ENCODE results near the gene NAALADL2. TPM values are rescaled to one million over a fixed set of nuclear protein-coding genes. Genes with fewer than 3 reads are reported as not detected.
"Not testable (repeated sequence)": the region's sequence is repeated elsewhere in the genome, so short reads cannot be mapped to it uniquely, and the experiment has no call there.

NAALADL2 gene
- total RNA-seq, 1 experiment from 2014 or later = 1.6 TPM

GRCh38 chr3:175163686-175164085, 304.6 kb downstream of the NAALADL2 start:
- Histone ChIP-seq H3K27ac (ENCODE audit: insufficient read length, low read depth, low read length) (no peak overlapping the region), H3K56ac (ENCODE audit: insufficient read length, low read depth, low read length) (no peak overlapping the region), H2AFZ (ENCODE audit: low read length) (no peak overlapping the region), H4K91ac (ENCODE audit: insufficient read length, low read depth, low read length) (no peak overlapping the region), H4K5ac (ENCODE audit: insufficient read length, low read depth, low read length) (no peak overlapping the region), H3K18ac (ENCODE audit: insufficient read length, low read depth, low read length) (no peak overlapping the region), H3K9ac (ENCODE audit: extremely low read depth, insufficient read length, low read length) (no peak overlapping the region), H3K23ac (ENCODE audit: insufficient read length, low read depth, low read length) (no peak overlapping the region), H4K8ac (replicated peaks; ENCODE audit: insufficient read length, low read depth, low read length) (no peak overlapping the region), H2BK5ac (ENCODE audit: insufficient read length, low read length) (no peak overlapping the region), H3K27me3 (ENCODE audit: insufficient read depth, low read length) (no peaks in the 10 kb centered on the region), H3K23me2 (ENCODE audit: insufficient read length, low read depth, low read length, poor library complexity, severe bottlenecking) (no peaks in the 10 kb centered on the region), H3K9me3 (ENCODE audit: control insufficient read depth, low read depth, low read length) (no peaks in the 10 kb centered on the region), H3K4me1 (ENCODE audit: insufficient read depth, low read length) (no peaks in the 10 kb centered on the region), H2AK5ac (ENCODE audit: insufficient read length, low read length) (no peak overlapping the region), H2BK12ac (ENCODE audit: insufficient read length, low read depth, low read length) (no peak overlapping the region), H2BK120ac (ENCODE audit: low read depth, low read length, poor library complexity, severe bottlenecking) (no peak overlapping the region), H3K4me2 (ENCODE audit: insufficient read depth, insufficient read length, low read length) (no peak overlapping the region), H3K79me2 (ENCODE audit: insufficient read depth, low read length) (no peaks in the 10 kb centered on the region), H2BK15ac (ENCODE audit: low read depth, low read length) (no peak overlapping the region), H3K4ac (ENCODE audit: low read depth, low read length) (no peak overlapping the region), H3K79me1 (ENCODE audit: insufficient read depth, low read depth, low read length, poor library complexity, severe bottlenecking) (no peaks in the 10 kb centered on the region), H3K14ac (ENCODE audit: insufficient read depth, low read length) (no peak overlapping the region), H4K20me1 (ENCODE audit: control insufficient read depth, insufficient read depth, insufficient read length) (no peaks in the 10 kb centered on the region), H2BK20ac (ENCODE audit: low read depth, low read length, poor library complexity, severe bottlenecking) (no peak overlapping the region), H3T11ph (ENCODE audit: low read length) (no peak overlapping the region)
- H3K9me3 Mint-ChIP-seq = no peaks in the 10 kb centered on the region
- H3K4me3 Mint-ChIP-seq = no peak overlapping the region
- H3K36me3 Mint-ChIP-seq (ENCODE audit: insufficient read depth in 1 of 3, low read depth in 3 of 3) = no peaks in the 10 kb centered on the region
- no CpG with 5 or more reads among the region's 3 CpGs for WGBS (ENCODE audit: extremely low coverage, insufficient read length, low lambda C conversion rate)
- DNase-seq = no peak
- H3K27ac Mint-ChIP-seq = no peak overlapping the region
- H3K27me3 Mint-ChIP-seq (ENCODE audit: low read depth) = no peaks in the 10 kb centered on the region
- TF ChIP-seq, protein P1, sequence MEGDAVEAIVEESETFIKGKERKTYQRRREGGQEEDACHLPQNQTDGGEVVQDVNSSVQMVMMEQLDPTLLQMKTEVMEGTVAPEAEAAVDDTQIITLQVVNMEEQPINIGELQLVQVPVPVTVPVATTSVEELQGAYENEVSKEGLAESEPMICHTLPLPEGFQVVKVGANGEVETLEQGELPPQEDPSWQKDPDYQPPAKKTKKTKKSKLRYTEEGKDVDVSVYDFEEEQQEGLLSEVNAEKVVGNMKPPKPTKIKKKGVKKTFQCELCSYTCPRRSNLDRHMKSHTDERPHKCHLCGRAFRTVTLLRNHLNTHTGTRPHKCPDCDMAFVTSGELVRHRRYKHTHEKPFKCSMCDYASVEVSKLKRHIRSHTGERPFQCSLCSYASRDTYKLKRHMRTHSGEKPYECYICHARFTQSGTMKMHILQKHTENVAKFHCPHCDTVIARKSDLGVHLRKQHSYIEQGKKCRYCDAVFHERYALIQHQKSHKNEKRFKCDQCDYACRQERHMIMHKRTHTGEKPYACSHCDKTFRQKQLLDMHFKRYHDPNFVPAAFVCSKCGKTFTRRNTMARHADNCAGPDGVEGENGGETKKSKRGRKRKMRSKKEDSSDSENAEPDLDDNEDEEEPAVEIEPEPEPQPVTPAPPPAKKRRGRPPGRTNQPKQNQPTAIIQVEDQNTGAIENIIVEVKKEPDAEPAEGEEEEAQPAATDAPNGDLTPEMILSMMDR (conservative IDR thresholded peaks at IDR 0.05) = no peak
- no peaks in the 10 kb centered on the region for H3K4me1 Mint-ChIP-seq

- not testable (repeated sequence) for H3K4me3 Mint-ChIP-seq; H3K4me1 ChIP-seq (ENCODE audit: insufficient read depth, low read length); H3K79me1 ChIP-seq (ENCODE audit: insufficient read depth, low read depth, low read length, poor library complexity, severe bottlenecking); H4K20me1 ChIP-seq (ENCODE audit: control insufficient read depth, insufficient read depth, insufficient read length); H3K23ac ChIP-seq (ENCODE audit: insufficient read length, low read depth, low read length); DNase-seq; H2AK5ac ChIP-seq (ENCODE audit: insufficient read length, low read length); H3K9ac ChIP-seq (ENCODE audit: extremely low read depth, insufficient read length, low read length); H2BK20ac ChIP-seq (ENCODE audit: low read depth, low read length, poor library complexity, severe bottlenecking); H3K23me2 ChIP-seq (ENCODE audit: insufficient read length, low read depth, low read length, poor library complexity, severe bottlenecking); H2AFZ ChIP-seq (ENCODE audit: low read length); H3K79me2 ChIP-seq (ENCODE audit: insufficient read depth, low read length); H3K4me2 ChIP-seq (ENCODE audit: insufficient read depth, insufficient read length, low read length); H3K18ac ChIP-seq (ENCODE audit: insufficient read length, low read depth, low read length); H3K36me3 Mint-ChIP-seq (ENCODE audit: insufficient read depth in 1 of 3, low read depth in 3 of 3); H4K91ac ChIP-seq (ENCODE audit: insufficient read length, low read depth, low read length); H3K4ac ChIP-seq (ENCODE audit: low read depth, low read length); H3K9me3 Mint-ChIP-seq; H3K56ac ChIP-seq (ENCODE audit: insufficient read length, low read depth, low read length); H3K27me3 ChIP-seq (ENCODE audit: insufficient read depth, low read length); H4K5ac ChIP-seq (ENCODE audit: insufficient read length, low read depth, low read length); H2BK12ac ChIP-seq (ENCODE audit: insufficient read length, low read depth, low read length); H3T11ph ChIP-seq (ENCODE audit: low read length); H3K4me1 Mint-ChIP-seq; H2BK15ac ChIP-seq (ENCODE audit: low read depth, low read length); H4K8ac ChIP-seq (replicated peaks; ENCODE audit: insufficient read length, low read depth, low read length); H3K9me3 ChIP-seq (ENCODE audit: control insufficient read depth, low read depth, low read length); H2BK5ac ChIP-seq (ENCODE audit: insufficient read length, low read length); H3K14ac ChIP-seq (ENCODE audit: insufficient read depth, low read length); H2BK120ac ChIP-seq (ENCODE audit: low read depth, low read length, poor library complexity, severe bottlenecking); H3K27ac Mint-ChIP-seq; H3K27me3 Mint-ChIP-seq (ENCODE audit: low read depth); H3K27ac ChIP-seq (ENCODE audit: insufficient read length, low read depth, low read length)
- WGBS (ENCODE audit: extremely low coverage, insufficient read length, low lambda C conversion rate) = no CpG with 5 or more reads among the region's 10 CpGs
Observed at GRCh38 chr3:175173117-175173516, 314.0 kb downstream of the NAALADL2 start.

Data from H9 (cell line).